HCT116 (cell line): ENCODE data around the gene PPP1R14B.

ENCODE experiments used
- CTCF ChIP-seq, 3 experiments: fragments of 200-600 bp in 1 of 3; sonication (generic) in 1 of 3; IDR thresholded peaks in 2 of 3; conservative IDR thresholded peaks in 1 of 3; 2 replicates each; pipeline ENCODE4 v1.5.1; 2012 to 2017; ENCODE audit warnings: low read depth in 2 of 3, low read length in 2 of 3, antibody characterized with exemption in 1 of 3, borderline replicate concordance in 1 of 3, control low read depth in 1 of 3, mild to moderate bottlenecking in 1 of 3, mixed read lengths in 1 of 3, mixed run types in 1 of 3, moderate library complexity in 1 of 3; ENCODE audit not compliant: insufficient read depth in 1 of 3
- EGR1 ChIP-seq: IDR thresholded peaks from 2 replicates; pipeline ENCODE4 v1.6.1; 2012; ENCODE audit warnings: low read depth
- EZH2 ChIP-seq: fragments of 200-600 bp; sonication (generic); IDR thresholded peaks from 2 replicates; pipeline ENCODE4 v1.6.1; 2017; ENCODE audit warnings: antibody characterized with exemption, mixed run types
- EZH2phosphoT487 ChIP-seq: fragments of 200-600 bp; IDR thresholded peaks from 2 replicates; pipeline ENCODE4 v1.6.1; 2018; ENCODE audit warnings: antibody characterized with exemption, borderline replicate concordance
- MAX ChIP-seq: IDR thresholded peaks from 2 replicates; pipeline ENCODE4 v1.6.1; 2012
- POLR2A ChIP-seq: IDR thresholded peaks from 2 replicates; pipeline ENCODE4 v1.7.0; 2011; ENCODE audit warnings: borderline replicate concordance; ENCODE audit not compliant: insufficient read depth, insufficient read length; ENCODE audit errors: extremely low read depth
- POLR2AphosphoS5 ChIP-seq: IDR thresholded peaks from 2 replicates; pipeline ENCODE4 v1.6.1; 2011; ENCODE audit warnings: mild to moderate bottlenecking, low read depth, low read length, moderate library complexity
- REST ChIP-seq: IDR thresholded peaks from 2 replicates; pipeline ENCODE4 v1.6.1; 2012; ENCODE audit warnings: low read depth
- SIN3A ChIP-seq: IDR thresholded peaks from 2 replicates; pipeline ENCODE4 v1.6.1; 2012; ENCODE audit warnings: low read depth
- ZBTB33 ChIP-seq: IDR thresholded peaks from 2 replicates; pipeline ENCODE4 v1.6.1; 2011; ENCODE audit warnings: mild to moderate bottlenecking, low read length, moderate library complexity; ENCODE audit not compliant: insufficient replicate concordance; ENCODE audit errors: extremely low read depth
- ZFX ChIP-seq: fragments of 450-650 bp; IDR thresholded peaks from 2 replicates; pipeline ENCODE4 v1.6.1; 2017

GRCh38 chr11:64224891-64225607 lies 21.7 kb downstream of the PPP1R14B start:
- TF ChIP-seq CTCF (IDR thresholded peaks at IDR 0.05 in 2 of 3, conservative IDR thresholded peaks at IDR 0.05 in 1 of 3; ENCODE audit: borderline replicate concordance in 1 of 3, insufficient read depth in 1 of 3, low read depth in 2 of 3, low read length in 2 of 3): no peak
- no peak for TF ChIP-seq POLR2A
- no peak; the same call in 1 of the 2 replicates for TF ChIP-seq POLR2AphosphoS5
- no peak for TF ChIP-seq SIN3A
- no peak for TF ChIP-seq ZBTB33
- TF ChIP-seq REST: no peak
- TF ChIP-seq ZFX: no peak
- TF ChIP-seq EZH2phosphoT487: no peak
- no peak for TF ChIP-seq MAX
- no peak for TF ChIP-seq EGR1
- no peak for TF ChIP-seq EZH2
